IPS DF 4.7 (cell line): ENCODE results near the gene ARHGEF7.

Experiments
- DNase-seq: peaks from one replicate; pipeline ENCODE4 v3.0.0-alpha.2; 2013; ENCODE audit warnings: low spot score; ENCODE audit errors: extremely low read depth

ARHGEF7 gene

DNA sequence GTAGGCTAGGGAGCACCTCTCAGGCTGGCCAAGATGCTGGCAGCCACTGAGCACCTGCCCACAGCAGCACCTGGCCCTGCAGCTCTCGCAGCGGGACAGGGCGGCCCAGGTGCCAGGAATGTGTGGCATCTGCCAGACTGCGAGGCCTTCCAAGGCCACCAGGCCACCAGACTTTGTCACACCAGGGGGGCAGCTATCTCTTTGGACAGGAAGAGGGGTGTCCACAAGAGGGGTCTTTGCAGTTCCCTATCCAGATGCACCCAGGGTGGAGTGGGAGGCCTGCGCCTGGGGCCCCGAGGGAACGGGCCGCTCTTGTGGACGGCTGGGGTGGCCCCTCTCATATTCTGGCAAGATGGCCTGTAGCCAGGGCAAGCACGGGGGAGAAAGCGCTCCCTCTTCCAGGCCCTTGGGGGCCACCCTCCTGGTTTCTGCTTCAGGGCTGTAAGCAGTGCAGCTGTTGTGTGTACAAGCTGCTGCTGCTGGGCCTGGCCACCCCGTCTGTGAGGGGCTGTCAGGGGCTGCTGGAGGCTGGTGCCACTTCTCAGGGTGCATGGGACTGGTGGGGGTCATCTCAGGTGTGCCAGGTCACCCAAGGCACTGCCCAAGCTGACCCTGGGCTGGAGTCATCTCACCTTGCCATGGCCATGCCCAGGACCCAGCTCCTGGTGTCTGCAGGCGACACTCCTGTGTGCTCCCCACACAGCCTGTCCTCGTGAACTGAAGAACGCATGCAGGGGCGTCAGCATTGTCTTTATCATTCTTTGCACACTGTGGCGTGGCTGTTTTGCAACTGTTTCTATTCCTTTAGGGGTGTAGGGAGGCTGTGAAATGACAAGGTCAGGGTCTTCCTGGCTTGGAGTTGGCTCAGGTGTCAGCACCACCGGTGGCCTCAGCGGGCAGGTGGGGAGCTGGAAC is 207.1 kb downstream of the ARHGEF7 start:
- DNase-seq = no peak

DNA sequence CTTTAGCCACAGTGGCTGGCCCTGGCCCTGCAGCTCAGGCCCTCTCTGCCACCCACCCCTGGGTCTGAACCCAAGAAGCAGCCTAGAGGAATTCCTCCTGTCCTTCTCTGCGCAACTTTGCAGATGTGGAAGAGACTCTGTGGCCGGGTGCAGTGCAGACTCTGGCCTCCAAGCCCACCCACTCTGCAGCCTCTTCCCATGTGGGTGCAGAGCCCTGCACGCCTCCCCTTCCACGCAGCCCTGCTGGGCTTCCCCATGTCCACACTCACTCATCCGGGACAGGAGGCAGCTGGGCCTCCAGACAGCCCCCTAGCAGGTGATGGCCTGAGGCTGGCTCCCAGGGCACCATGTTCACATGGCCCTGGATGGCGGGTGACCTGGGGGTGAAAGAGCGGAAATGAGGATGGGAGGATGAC is 207.8 kb downstream of the ARHGEF7 start:
- no peak for DNase-seq

- no peak for DNase-seq
Observed at GRCh38 chr13:111323549-111323948, 208.4 kb downstream of the ARHGEF7 start.

- DNase-seq = no peak
Observed at GRCh38 chr13:111323950-111324651, 209.0 kb downstream of the ARHGEF7 start.

GRCh38 chr13:111324736-111325135 is 209.6 kb downstream of the ARHGEF7 start:
- DNase-seq = no peak

GRCh38 chr13:111325146-111325890 is 210.2 kb downstream of the ARHGEF7 start:
- no peak for DNase-seq

- DNase-seq = no peak
Observed at GRCh38 chr13:111325941-111326620, 211.0 kb downstream of the ARHGEF7 start.

DNA sequence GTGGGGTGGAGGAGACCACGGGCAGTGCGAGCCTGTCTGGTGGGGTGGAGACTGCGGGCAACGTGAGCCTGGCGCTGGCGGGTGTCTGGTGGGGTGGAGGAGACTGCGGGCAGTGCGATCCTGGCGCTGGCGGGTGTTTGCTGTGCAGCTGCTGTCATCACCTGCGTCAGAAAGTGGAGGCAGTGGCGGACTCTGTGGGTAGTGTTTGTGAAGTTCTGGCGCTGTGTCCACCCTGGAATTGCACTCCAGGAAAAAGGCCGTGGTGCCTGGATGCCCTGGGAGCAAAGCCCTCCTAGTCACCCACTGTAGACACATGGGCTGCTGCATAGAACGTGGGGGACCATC is 211.5 kb downstream of the ARHGEF7 start:
- no peak for DNase-seq

GRCh38 chr13:111326981-111327642 is 212.0 kb downstream of the ARHGEF7 start:
- no peak for DNase-seq

GRCh38 chr13:111327730-111328573 is 212.8 kb downstream of the ARHGEF7 start:
- DNase-seq = no peak

DNA sequence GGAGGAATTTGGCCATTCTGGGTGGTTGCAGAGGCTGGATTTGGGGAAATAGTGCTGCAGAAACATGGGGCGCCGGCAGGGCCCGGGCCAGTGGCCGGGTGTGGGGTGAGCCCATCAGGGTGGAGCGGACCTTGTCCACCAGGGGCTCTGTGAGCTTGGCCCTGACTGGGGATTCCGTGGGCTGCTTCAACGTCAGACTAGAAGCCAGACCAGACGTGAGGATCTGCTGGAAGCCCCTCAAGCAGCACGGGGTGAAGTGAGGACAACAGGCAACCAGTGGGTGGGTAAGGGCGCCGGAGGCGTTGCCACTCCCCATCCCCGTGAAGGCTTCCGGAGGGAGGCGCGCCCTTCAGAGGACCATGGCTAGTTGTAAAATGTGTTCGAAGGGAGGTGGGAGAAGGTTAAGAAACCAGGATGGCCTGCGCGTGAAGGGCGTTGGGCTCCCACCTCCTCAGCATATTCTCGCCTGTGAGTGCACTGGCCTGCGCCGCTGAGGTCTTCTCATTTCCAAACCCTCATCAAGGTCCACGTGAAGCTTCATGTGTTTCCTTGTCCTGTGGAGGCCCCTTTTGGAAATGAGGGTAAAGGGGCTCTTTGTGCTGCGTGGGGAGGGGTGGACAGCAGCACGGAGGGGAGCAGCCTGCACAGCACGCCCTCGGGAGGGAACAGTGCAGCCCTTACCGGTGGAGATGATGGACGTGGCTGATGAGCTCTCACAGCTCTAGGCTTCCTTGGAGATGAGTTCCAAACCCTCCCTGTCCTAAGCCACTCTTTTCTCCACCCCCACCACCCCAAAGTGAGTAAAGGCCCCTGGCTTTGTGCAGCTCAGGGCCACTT is 213.7 kb downstream of the ARHGEF7 start:
- DNase-seq = no peak

DNA sequence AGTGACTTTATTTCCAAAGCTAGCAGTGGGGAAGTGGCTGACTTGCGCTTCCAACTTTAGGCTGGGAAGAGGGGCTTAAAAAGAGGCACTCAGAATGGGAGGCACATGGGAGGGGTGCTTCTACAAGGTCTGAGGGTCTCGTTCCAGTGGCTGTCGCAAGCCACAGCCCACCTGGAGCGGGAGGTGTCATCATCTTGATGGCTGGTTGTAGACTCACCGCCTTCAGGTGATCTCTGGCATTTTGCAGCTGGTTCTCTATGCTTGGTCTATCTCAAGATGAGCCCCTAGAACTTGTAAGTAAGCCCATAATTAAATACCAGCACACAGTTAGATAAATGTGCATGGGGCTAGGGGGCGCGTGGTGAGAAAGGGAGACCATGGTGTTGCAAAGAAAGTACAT is 214.5 kb downstream of the ARHGEF7 start:
- DNase-seq = no peak

DNA sequence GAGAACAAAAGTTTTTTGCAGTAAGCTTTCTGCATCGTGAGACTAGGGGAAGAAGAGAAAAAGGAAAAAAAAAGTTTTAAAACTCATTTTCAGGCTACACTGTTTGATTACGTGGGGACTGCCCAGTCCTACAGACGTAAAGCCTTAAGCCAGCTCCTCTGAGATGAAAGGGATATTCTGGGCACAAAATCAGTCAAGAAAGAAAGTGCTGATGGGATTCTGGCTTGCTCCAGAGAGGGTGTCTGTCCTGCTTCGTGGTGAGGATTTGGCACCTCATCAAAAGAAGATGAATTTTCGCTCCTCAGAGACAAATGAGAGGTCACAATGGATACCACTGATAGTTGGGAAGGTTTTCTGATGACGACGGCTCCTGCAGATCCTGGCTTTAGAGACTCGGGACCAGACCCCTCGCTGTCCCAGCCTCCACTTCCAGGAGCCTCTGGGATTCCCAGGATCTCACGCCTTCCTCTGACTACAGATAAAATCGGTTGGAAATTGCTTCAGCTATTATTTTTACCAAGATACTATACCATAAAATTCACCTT is 215.0 kb downstream of the ARHGEF7 start:
- no peak for DNase-seq

DNA sequence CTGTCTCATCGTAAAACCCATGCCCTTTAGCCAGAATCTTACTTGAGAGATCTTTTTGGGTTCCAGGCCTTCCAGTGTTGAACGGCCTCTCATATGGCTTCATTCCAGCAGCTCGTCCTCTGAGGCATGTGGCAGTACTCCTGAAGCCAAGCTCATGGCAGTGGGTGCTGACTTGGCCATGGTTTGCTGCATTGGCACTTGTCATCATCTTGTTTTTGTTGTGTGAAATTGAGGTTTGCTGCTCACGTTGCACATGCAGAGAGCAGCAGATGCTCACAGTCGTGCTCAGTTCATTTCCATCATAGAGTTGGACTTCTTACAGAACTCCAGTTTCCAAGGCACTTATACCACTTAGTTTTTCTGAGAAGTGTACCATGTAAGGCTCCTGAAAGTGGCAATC is 220.2 kb downstream of the ARHGEF7 start:
- no peak for DNase-seq

- no peak for DNase-seq
Observed at GRCh38 chr13:111336666-111337065, 221.6 kb downstream of the ARHGEF7 start.

DNA sequence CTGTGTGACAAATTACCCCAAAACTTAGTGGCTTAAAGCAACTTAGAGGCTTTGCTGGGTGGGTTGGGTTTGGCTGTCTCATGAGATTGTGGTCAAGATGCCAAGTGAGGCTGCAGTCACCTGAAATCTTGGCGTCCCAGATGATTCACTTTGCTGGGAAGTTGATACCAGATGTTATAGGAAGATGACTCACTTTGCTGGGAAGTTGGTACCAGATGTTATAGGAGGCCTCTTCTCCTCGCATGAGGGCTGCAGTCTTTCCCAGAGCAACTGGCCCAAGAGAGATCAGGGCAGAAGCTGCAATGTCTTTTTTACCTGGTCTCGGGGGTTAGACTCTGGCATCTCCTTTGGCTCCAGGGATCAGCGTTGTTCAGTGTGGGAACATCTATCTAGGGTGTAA is 222.1 kb downstream of the ARHGEF7 start:
- no peak for DNase-seq

DNA sequence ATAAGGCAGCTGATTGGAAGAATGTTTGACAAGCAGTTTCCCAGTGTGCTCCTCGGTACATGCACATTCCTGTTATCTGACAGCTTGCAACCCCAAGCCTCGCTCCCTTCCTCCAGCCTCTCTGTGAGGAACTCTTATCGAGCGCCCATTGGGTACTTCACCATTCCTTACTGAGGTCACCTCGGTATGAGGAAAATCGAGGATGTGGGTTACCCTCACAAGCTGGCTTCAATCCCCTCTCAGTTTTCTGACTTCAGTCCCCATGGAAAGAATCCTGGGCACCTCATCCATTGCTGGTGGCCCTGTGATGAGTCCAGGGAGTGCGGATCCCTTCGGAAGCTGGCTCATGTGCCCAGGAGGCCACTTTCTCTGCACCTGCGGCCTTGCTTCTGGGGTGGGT is 222.6 kb downstream of the ARHGEF7 start:
- DNase-seq = no peak

DNA sequence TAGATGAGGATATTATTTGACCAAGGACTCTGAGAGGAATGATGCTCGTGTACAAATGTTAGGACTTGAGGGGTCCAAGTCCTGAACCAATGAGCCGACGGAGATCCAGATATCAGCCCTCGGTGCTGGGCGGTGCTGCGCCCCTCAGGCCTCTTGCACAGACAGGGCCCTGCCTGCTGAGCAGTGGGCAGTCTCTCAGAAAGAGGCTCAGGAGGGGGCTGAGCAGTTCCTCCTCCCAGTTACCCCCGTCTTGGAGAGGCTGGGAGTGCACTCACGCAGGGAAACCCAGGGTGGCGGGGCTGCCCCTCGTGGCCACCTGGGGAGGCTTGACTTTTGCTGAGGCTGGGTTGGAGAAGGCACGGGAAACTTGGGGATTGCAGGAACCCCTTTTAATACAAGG is 223.7 kb downstream of the ARHGEF7 start:
- no peak for DNase-seq
